ENCODE measurements around the gene RAB14. TPM values are rescaled to one million over a fixed set of nuclear protein-coding genes. Genes with fewer than 3 reads are reported as not detected.
A peak's percentile ranks its signal among the peaks of the same experiment; 100 is the strongest.

RAB14 gene
- total RNA-seq, 3 donors from 2014 or later (not counting 1 experiment from before 2014, with no cell fraction given): 46.2 to 67.6 (median 57.3) TPM

DNA sequence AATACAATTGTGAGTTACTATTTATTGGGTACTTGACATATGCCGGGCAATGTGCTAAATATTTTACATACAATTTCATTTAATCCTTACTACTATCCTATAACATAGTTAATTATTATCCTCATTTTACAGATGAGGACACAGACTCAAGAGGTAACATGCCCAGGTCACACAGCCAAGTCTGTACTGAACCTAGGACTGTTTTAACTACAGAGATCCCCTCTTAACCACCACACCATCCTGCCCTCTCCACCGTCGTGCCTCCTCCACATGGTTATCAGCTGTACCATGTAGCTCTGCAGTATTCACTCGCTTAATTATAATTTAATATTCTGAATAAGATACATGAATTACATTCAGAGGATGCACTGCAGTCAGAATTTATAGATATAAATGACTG, 5.3 kb downstream of the RAB14 start:
- peak overlapping the region; percentile 31 for H3K4me3 Mint-ChIP-seq
- H3K27me3 ChIP-seq (ENCODE audit: control insufficient read depth, insufficient read depth, low read length): no peaks in the 10 kb centered on the region
- peaks cover 18% of the 10 kb centered on the region for H3K4me1 ChIP-seq (ENCODE audit: control insufficient read depth, insufficient read depth, low read length)
- no peak overlapping the region for H3K27ac ChIP-seq (ENCODE audit: low read length)
- no peaks in the 10 kb centered on the region for H3K36me3 ChIP-seq (ENCODE audit: control insufficient read depth, insufficient read depth, low read length)
- WGBS (ENCODE audit: insufficient coverage): 25% methylated on average over 3 of the region's 4 CpGs
- H3K9me3 Mint-ChIP-seq: no peaks in the 10 kb centered on the region
- TF ChIP-seq, protein P1, sequence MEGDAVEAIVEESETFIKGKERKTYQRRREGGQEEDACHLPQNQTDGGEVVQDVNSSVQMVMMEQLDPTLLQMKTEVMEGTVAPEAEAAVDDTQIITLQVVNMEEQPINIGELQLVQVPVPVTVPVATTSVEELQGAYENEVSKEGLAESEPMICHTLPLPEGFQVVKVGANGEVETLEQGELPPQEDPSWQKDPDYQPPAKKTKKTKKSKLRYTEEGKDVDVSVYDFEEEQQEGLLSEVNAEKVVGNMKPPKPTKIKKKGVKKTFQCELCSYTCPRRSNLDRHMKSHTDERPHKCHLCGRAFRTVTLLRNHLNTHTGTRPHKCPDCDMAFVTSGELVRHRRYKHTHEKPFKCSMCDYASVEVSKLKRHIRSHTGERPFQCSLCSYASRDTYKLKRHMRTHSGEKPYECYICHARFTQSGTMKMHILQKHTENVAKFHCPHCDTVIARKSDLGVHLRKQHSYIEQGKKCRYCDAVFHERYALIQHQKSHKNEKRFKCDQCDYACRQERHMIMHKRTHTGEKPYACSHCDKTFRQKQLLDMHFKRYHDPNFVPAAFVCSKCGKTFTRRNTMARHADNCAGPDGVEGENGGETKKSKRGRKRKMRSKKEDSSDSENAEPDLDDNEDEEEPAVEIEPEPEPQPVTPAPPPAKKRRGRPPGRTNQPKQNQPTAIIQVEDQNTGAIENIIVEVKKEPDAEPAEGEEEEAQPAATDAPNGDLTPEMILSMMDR (IDR thresholded peaks at IDR 0.05): no peak
- intact Hi-C loops (cut with micrococcal nuclease): no loop called here
- DNase-seq: peak in 1 of 2 donors; percentile 28
- no peaks in the 10 kb centered on the region for H3K27me3 Mint-ChIP-seq (ENCODE audit: low read depth in 2 of 2)
- ATAC-seq: peak in 1 of 3 donors; percentile 22
- H3K9me3 ChIP-seq (ENCODE audit: control insufficient read depth, insufficient read depth, low read length): no peaks in the 10 kb centered on the region
- H3K36me3 Mint-ChIP-seq: no peaks in the 10 kb centered on the region
- peaks cover 82 to 90% of the 10 kb centered on the region in 2 donors for H3K4me1 Mint-ChIP-seq
- peak overlapping the region; percentile 68 to 87 for H3K27ac Mint-ChIP-seq
- no peak overlapping the region for H3K4me3 ChIP-seq (ENCODE audit: low read length)

DNA sequence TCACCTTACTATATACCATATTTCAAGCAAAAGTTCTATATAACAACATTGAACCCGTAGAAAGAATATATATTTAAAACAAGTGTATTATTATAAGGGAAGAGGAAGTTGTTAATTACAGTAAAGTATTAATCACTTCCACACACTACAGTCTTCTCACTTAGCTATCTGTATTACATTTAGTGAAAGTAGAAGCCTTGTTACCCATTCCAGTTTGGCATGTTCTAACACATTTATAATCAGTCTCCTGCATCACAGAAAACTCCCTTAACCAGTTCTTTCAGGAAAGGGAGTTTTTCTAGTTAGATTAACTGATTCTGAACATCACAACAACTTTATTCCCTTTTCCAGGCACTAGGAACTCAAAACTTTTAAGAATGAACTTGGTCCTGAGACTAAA, 6.9 kb downstream of the RAB14 start:
- ATAC-seq (peak; percentile 39 to 60 (median 48)), DNase-seq (no peak)
- Mint-ChIP-seq H3K27ac (peak overlapping the region; percentile 68 to 80), H3K27me3 (ENCODE audit: low read depth in 2 of 2) (no peaks in the 10 kb centered on the region), H3K4me1 (peaks cover 84 to 96% of the 10 kb centered on the region in 2 donors), H3K36me3 (no peaks in the 10 kb centered on the region), H3K9me3 (no peaks in the 10 kb centered on the region), H3K4me3 (no peak overlapping the region)
- no peak overlapping the region for H3K4me3 ChIP-seq (ENCODE audit: low read length)
- H3K9me3 ChIP-seq (ENCODE audit: control insufficient read depth, insufficient read depth, low read length): no peaks in the 10 kb centered on the region
- TF ChIP-seq, protein P1 (IDR thresholded peaks at IDR 0.05): no peak
- H3K4me1 ChIP-seq (ENCODE audit: control insufficient read depth, insufficient read depth, low read length): peaks cover 12% of the 10 kb centered on the region
- H3K27ac ChIP-seq (ENCODE audit: low read length): no peak overlapping the region
- intact Hi-C loops (cut with micrococcal nuclease): no loop called here
- no CpG with 5 or more reads among the region's 1 CpG for WGBS (ENCODE audit: insufficient coverage)
- peaks cover 5% of the 10 kb centered on the region for H3K36me3 ChIP-seq (ENCODE audit: control insufficient read depth, insufficient read depth, low read length)
- H3K27me3 ChIP-seq (ENCODE audit: control insufficient read depth, insufficient read depth, low read length): no peaks in the 10 kb centered on the region

DNA sequence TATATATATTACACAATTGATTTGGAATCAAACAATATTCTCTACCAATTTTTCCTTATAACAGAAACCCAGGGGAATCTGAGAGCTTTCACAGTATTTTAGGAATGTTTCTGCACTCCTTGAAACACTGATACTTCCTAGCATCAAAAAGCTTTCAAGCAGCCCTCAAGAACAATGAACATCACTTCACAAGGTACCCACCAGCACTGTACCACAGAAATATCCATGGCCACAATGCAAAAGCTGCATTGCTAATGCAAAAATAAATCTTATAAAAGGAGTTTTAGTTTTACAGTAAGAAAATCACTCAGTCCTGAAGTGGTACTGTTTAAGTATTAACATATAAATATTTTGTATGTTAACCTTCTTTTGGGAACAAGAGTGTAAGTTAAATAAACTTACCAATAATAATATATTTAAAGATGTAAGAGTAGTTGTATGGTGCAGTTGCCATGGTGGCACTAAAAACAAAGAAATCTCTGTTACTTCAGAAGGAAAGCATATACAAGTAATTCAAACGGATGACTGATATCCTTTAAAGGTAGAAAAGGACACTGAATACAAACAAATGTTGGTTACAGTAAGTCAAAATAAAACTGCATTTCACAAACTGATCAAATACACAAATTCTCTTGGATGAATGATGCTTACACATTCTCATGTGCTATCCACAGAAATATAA, 8.6 kb downstream of the RAB14 start:
- no peaks in the 10 kb centered on the region for H3K36me3 Mint-ChIP-seq
- H3K27ac Mint-ChIP-seq: peak overlapping the region; percentile 30 to 82
- H3K27me3 Mint-ChIP-seq (ENCODE audit: low read depth in 2 of 2): no peaks in the 10 kb centered on the region
- H3K4me1 Mint-ChIP-seq: peaks cover 80 to 94% of the 10 kb centered on the region in 2 donors
- no peak overlapping the region for H3K27ac ChIP-seq (ENCODE audit: low read length)
- intact Hi-C loops (cut with micrococcal nuclease): no loop called here
- H3K4me1 ChIP-seq (ENCODE audit: control insufficient read depth, insufficient read depth, low read length): peaks cover 9% of the 10 kb centered on the region
- ATAC-seq (no peak), DNase-seq (peak in 1 of 2 donors; percentile 32)
- TF ChIP-seq, protein P1 (IDR thresholded peaks at IDR 0.05): no peak
- H3K27me3 ChIP-seq (ENCODE audit: control insufficient read depth, insufficient read depth, low read length): no peaks in the 10 kb centered on the region
- H3K9me3 Mint-ChIP-seq: no peaks in the 10 kb centered on the region
- H3K4me3 Mint-ChIP-seq: no peak overlapping the region
- peaks cover 11% of the 10 kb centered on the region for H3K36me3 ChIP-seq (ENCODE audit: control insufficient read depth, insufficient read depth, low read length)
- no peak overlapping the region for H3K4me3 ChIP-seq (ENCODE audit: low read length)
- WGBS (ENCODE audit: insufficient coverage): no CpG with 5 or more reads among the region's 1 CpG
- no peaks in the 10 kb centered on the region for H3K9me3 ChIP-seq (ENCODE audit: control insufficient read depth, insufficient read depth, low read length)

DNA sequence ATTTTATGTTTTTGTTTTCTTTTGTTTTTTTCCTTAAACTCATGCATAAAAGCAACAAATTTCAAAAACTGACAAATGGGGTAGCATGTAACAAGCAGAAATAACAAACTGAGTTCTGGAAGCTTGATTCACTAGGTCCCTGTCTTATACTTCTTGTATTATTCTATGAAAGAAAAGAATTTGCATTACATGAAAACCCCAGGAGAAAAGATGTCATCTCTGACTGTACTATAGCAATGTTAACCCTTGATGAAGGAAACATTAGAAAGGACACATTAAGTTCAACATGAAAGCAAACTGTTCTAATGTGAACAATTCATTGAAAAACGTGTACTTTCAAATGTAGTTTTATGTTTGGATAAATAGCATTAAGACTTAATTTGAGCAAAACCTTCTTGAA, 9.2 kb downstream of the RAB14 start:
- ATAC-seq: no peak
- Histone ChIP-seq H3K4me1 (ENCODE audit: control insufficient read depth, insufficient read depth, low read length) (peaks cover 9% of the 10 kb centered on the region), H3K4me3 (ENCODE audit: low read length) (no peak overlapping the region), H3K9me3 (ENCODE audit: control insufficient read depth, insufficient read depth, low read length) (no peaks in the 10 kb centered on the region), H3K36me3 (ENCODE audit: control insufficient read depth, insufficient read depth, low read length) (peaks cover 13% of the 10 kb centered on the region), H3K27me3 (ENCODE audit: control insufficient read depth, insufficient read depth, low read length) (no peaks in the 10 kb centered on the region), H3K27ac (ENCODE audit: low read length) (no peak overlapping the region)
- Mint-ChIP-seq H3K36me3 (no peaks in the 10 kb centered on the region), H3K4me3 (no peak overlapping the region), H3K27me3 (ENCODE audit: low read depth in 2 of 2) (no peaks in the 10 kb centered on the region), H3K4me1 (peaks cover 80 to 94% of the 10 kb centered on the region in 2 donors), H3K27ac (peak overlapping the region; percentile 18 to 82), H3K9me3 (no peaks in the 10 kb centered on the region)
- intact Hi-C loops (cut with micrococcal nuclease): no loop called here
- TF ChIP-seq, protein P1 (IDR thresholded peaks at IDR 0.05): no peak
- DNase-seq: no peak
- WGBS (ENCODE audit: insufficient coverage): no CpG with 5 or more reads among the region's 1 CpG
